Activated CD4-positive, alpha-beta T cell treated with anti-CD3 and anti-CD28 coated beads, Interleukin-2, amount 10 ng/mL, durations not matched to agents 7 days and 5 days (primary cell): ENCODE data around the gene OTUD5. TPM values are rescaled to one million over a fixed set of nuclear protein-coding genes. Genes with fewer than 3 reads are reported as not detected.
"Not testable (repeated sequence)": the region's sequence is repeated elsewhere in the genome, so short reads cannot be mapped to it uniquely, and the experiment has no call there.

ENCODE experiments used
- CTCF ChIA-PET: fragments of 350-600 bp; sonication (Branson Sonifier 250); formaldehyde crosslinking; loops from one replicate; lab custom pipeline; 2021; ENCODE audit warnings: antibody characterized with exemption; lab: Charles Lee
- POLR2A ChIA-PET: fragments of 350-600 bp; sonication (Branson Sonifier 250); formaldehyde crosslinking; loops from one replicate; lab custom pipeline; 2021; ENCODE audit warnings: antibody characterized with exemption; lab: Charles Lee
- DNase-seq: peaks from one replicate; pipeline ENCODE4 v3.0.0-alpha.2; 2020
- H3K27ac Mint-ChIP-seq: one replicate; pipeline ENCODE4 v1.8.0; 2021; ENCODE audit warnings: mild to moderate bottlenecking, moderate library complexity, mixed read lengths
- H3K27me3 Mint-ChIP-seq: one replicate; pipeline ENCODE4 v1.8.0; 2021; ENCODE audit warnings: mixed read lengths
- H3K36me3 Mint-ChIP-seq: one replicate; pipeline ENCODE4 v1.8.0; 2021; ENCODE audit warnings: low read depth, mixed read lengths
- H3K4me1 Mint-ChIP-seq: one replicate; pipeline ENCODE4 v1.8.0; 2021; ENCODE audit warnings: mixed read lengths
- H3K4me3 Mint-ChIP-seq: one replicate; pipeline ENCODE4 v1.8.0; 2021; ENCODE audit warnings: mild to moderate bottlenecking, moderate library complexity, mixed read lengths
- H3K9me3 Mint-ChIP-seq: one replicate; pipeline ENCODE4 v1.8.0; 2021; ENCODE audit warnings: mixed read lengths
- total RNA-seq, 2 experiments: library from RNA; stranded (reverse); gene quantifications; one replicate each; pipeline ENCODE4 v1.2.3, GENCODE V29; 2021

The OTUD5 gene
- total RNA-seq, 2 experiments from 2014 or later: 49.0 to 54.1 TPM

- Mint-ChIP-seq H3K4me1 (no peaks in the 10 kb centered on the region), H3K4me3 (no peak overlapping the region), H3K36me3 (peaks cover 38% of the 10 kb centered on the region), H3K27ac (no peak overlapping the region), H3K27me3 (no peaks in the 10 kb centered on the region), H3K9me3 (no peaks in the 10 kb centered on the region)
- no peak for DNase-seq
- ChIA-PET POLR2A (no interaction called here), CTCF (no interaction called here)
These were observed 26.5 kb upstream of the OTUD5 start for GRCh38 chrX:48983896-48984295.

GRCh38 chrX:48983081-48983480 is 25.7 kb upstream of the OTUD5 start:
- Mint-ChIP-seq H3K9me3 (no peaks in the 10 kb centered on the region), H3K36me3 (peaks cover 37% of the 10 kb centered on the region), H3K27me3 (no peaks in the 10 kb centered on the region), H3K27ac (no peak overlapping the region), H3K4me1 (no peaks in the 10 kb centered on the region), H3K4me3 (no peak overlapping the region)
- ChIA-PET CTCF (no interaction called here), POLR2A (no interaction called here)
- no peak for DNase-seq

GRCh38 chrX:48981178-48981577 is 23.8 kb upstream of the OTUD5 start:
- ChIA-PET POLR2A (no interaction called here), CTCF (interaction anchor here (1.0 kb wide), 1 partner anchor 22 kb away, joined by 4 read pairs; no protein-coding TSS in a partner anchor)
- H3K4me3 Mint-ChIP-seq: no peak overlapping the region
- peaks cover 8% of the 10 kb centered on the region for H3K4me1 Mint-ChIP-seq
- DNase-seq: no peak
- H3K27me3 Mint-ChIP-seq: no peaks in the 10 kb centered on the region
- peaks cover 41% of the 10 kb centered on the region for H3K36me3 Mint-ChIP-seq
- H3K27ac Mint-ChIP-seq: no peak overlapping the region
- H3K9me3 Mint-ChIP-seq: no peaks in the 10 kb centered on the region

GRCh38 chrX:48980341-48980740 is 22.9 kb upstream of the OTUD5 start:
- H3K27me3 Mint-ChIP-seq, CTCF ChIA-PET, POLR2A ChIA-PET, H3K9me3 Mint-ChIP-seq, H3K4me3 Mint-ChIP-seq, DNase-seq, H3K27ac Mint-ChIP-seq: not testable (repeated sequence)
- Mint-ChIP-seq H3K36me3 (peaks cover 41% of the 10 kb centered on the region), H3K4me1 (peaks cover 13% of the 10 kb centered on the region)

GRCh38 chrX:48978226-48978625 is 20.8 kb upstream of the OTUD5 start:
- POLR2A ChIA-PET: no interaction called here
- no peak overlapping the region for H3K27ac Mint-ChIP-seq
- CTCF ChIA-PET: interaction anchor here (0.6 to 1.4 kb wide), 2 partner anchors 9 to 436 kb away, joined by 3 to 5 read pairs; no protein-coding TSS in a partner anchor
- H3K27me3 Mint-ChIP-seq: no peaks in the 10 kb centered on the region
- DNase-seq: no peak
- no peaks in the 10 kb centered on the region for H3K9me3 Mint-ChIP-seq
- no peak overlapping the region for H3K4me3 Mint-ChIP-seq
- H3K36me3 Mint-ChIP-seq: peaks cover 41% of the 10 kb centered on the region
- peaks cover 16% of the 10 kb centered on the region for H3K4me1 Mint-ChIP-seq

GRCh38 chrX:48976086-48976485 is 18.7 kb upstream of the OTUD5 start:
- POLR2A ChIA-PET: no interaction called here
- Mint-ChIP-seq H3K4me3 (no peak overlapping the region), H3K36me3 (peaks cover 39% of the 10 kb centered on the region), H3K9me3 (no peaks in the 10 kb centered on the region), H3K27me3 (no peaks in the 10 kb centered on the region), H3K27ac (no peak overlapping the region), H3K4me1 (peaks cover 28% of the 10 kb centered on the region)
- DNase-seq: no peak
- CTCF ChIA-PET: no interaction called here

- no peak overlapping the region for H3K4me3 Mint-ChIP-seq
- H3K27me3 Mint-ChIP-seq: no peaks in the 10 kb centered on the region
- CTCF ChIA-PET: interaction anchor here (0.6 kb wide), 1 partner anchor 175 kb away, joined by 3 read pairs; no protein-coding TSS in a partner anchor
- peak overlapping the region; percentile 83 for H3K27ac Mint-ChIP-seq
- POLR2A ChIA-PET: no interaction called here
- peaks cover 28% of the 10 kb centered on the region for H3K4me1 Mint-ChIP-seq
- peaks cover 36% of the 10 kb centered on the region for H3K36me3 Mint-ChIP-seq
- H3K9me3 Mint-ChIP-seq: no peaks in the 10 kb centered on the region
- no peak for DNase-seq
These were observed 18.1 kb upstream of the OTUD5 start for GRCh38 chrX:48975541-48975940.

- ChIA-PET POLR2A (no interaction called here), CTCF (interaction anchor here (0.6 kb wide), 1 partner anchor 175 kb away, joined by 3 read pairs; no protein-coding TSS in a partner anchor)
- Mint-ChIP-seq H3K27me3 (no peaks in the 10 kb centered on the region), H3K36me3 (peaks cover 33% of the 10 kb centered on the region), H3K27ac (no peak overlapping the region), H3K9me3 (no peaks in the 10 kb centered on the region), H3K4me1 (peaks cover 28% of the 10 kb centered on the region), H3K4me3 (no peak overlapping the region)
- DNase-seq: no peak
These were observed 17.6 kb upstream of the OTUD5 start for GRCh38 chrX:48975041-48975440.

DNA sequence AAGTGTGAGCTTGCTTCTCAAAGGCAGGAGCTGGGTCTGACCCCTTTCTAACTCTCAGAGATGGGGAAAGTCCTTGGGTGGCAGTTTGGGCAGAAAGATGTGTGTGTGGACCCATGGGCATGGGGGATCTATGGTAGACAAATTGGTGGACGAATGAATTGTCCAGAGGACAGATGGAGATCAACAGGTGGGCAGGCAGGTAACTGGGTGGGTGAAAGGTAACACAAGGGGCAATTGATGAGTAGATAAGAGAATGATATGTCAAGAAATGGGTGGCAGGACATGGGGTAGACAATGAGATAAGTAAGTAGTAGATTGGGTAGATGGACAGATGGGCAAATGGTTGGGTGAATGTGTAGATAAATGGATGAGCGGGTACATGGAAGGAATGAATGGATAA is 17.2 kb upstream of the OTUD5 start:
- POLR2A ChIA-PET: no interaction called here
- CTCF ChIA-PET: interaction anchor here (1.1 kb wide), 1 partner anchor 25 kb away, joined by 3 read pairs; no protein-coding TSS in a partner anchor
- H3K27ac Mint-ChIP-seq: no peak overlapping the region

GRCh38 chrX:48974033-48974432 is 16.6 kb upstream of the OTUD5 start:
- Mint-ChIP-seq H3K27ac (no peak overlapping the region), H3K36me3 (peaks cover 32% of the 10 kb centered on the region), H3K4me1 (peaks cover 28% of the 10 kb centered on the region), H3K4me3 (no peak overlapping the region), H3K9me3 (no peaks in the 10 kb centered on the region), H3K27me3 (no peaks in the 10 kb centered on the region)
- no peak for DNase-seq
- POLR2A ChIA-PET: no interaction called here
- CTCF ChIA-PET: interaction anchor here (0.9 to 1.4 kb wide), 3 partner anchors 12 to 24 kb away, joined by 3 read pairs; no protein-coding TSS in a partner anchor

More for the DNA sequence above, 17.2 kb upstream of the OTUD5 start:
- Mint-ChIP-seq H3K4me3 (no peak overlapping the region), H3K27me3 (no peaks in the 10 kb centered on the region), H3K9me3 (no peaks in the 10 kb centered on the region), H3K36me3 (peaks cover 32% of the 10 kb centered on the region), H3K4me1 (peaks cover 28% of the 10 kb centered on the region)
- DNase-seq: no peak

GRCh38 chrX:48972220-48973164 is 15.1 kb upstream of the OTUD5 start:
- Mint-ChIP-seq H3K9me3 (no peaks in the 10 kb centered on the region), H3K4me1 (peaks cover 28% of the 10 kb centered on the region), H3K27me3 (no peaks in the 10 kb centered on the region), H3K36me3 (peaks cover 23% of the 10 kb centered on the region), H3K27ac (peak overlapping the region; percentile 5), H3K4me3 (no peak overlapping the region)
- DNase-seq: peak; percentile 32
- CTCF ChIA-PET: interaction anchor here (0.9 to 1.5 kb wide), 5 partner anchors 11 to 183 kb away, joined by 3 read pairs; no protein-coding TSS in a partner anchor
- POLR2A ChIA-PET: no interaction called here

- H3K36me3 Mint-ChIP-seq: peaks cover 21% of the 10 kb centered on the region
- DNase-seq: no peak
- H3K27me3 Mint-ChIP-seq: no peaks in the 10 kb centered on the region
- no peaks in the 10 kb centered on the region for H3K9me3 Mint-ChIP-seq
- POLR2A ChIA-PET: no interaction called here
- CTCF ChIA-PET: interaction anchor here (1.1 to 1.5 kb wide), 2 partner anchors 18 to 184 kb away, joined by 3 read pairs; no protein-coding TSS in a partner anchor
- H3K4me3 Mint-ChIP-seq: no peak within 1 kb of the TSS
- peaks cover 23% of the 10 kb centered on the region for H3K4me1 Mint-ChIP-seq
- H3K27ac Mint-ChIP-seq: no peak within 1 kb of the TSS
These were observed 14.1 kb upstream of the OTUD5 start, which contains the start of gene KCND1 for GRCh38 chrX:48971249-48972219. Gene KCND1, minus strand, starts transcription at chrX:48971844. Its CDS starts 1,573 bp downstream, at chrX:48970271.
